B cell (primary cell): ENCODE data around the gene PSTK. TPM values are rescaled to one million over a fixed set of nuclear protein-coding genes. Genes with fewer than 3 reads are reported as not detected.

Source experiments
- ATAC-seq: fragments of 200-7000 bp; cut with Tn5 transposase; one replicate; pipeline ENCODE4 v1.10.0; 2021; ENCODE audit warnings: low read depth, mild to moderate bottlenecking, moderate number of reproducible peaks, moderate library complexity
- CTCF ChIA-PET: fragments of 350-600 bp; sonication (Branson Sonifier 250); formaldehyde crosslinking; loops from one replicate; lab custom pipeline; 2021; ENCODE audit warnings: antibody characterized with exemption, inconsistent platforms; lab: Charles Lee
- POLR2A ChIA-PET: fragments of 350-600 bp; sonication (Branson Sonifier 250); formaldehyde crosslinking; loops from one replicate; lab custom pipeline; 2021; ENCODE audit warnings: antibody characterized with exemption; lab: Charles Lee
- DNase-seq: peaks from one replicate; pipeline ENCODE4 v3.0.0; 2013
- H2AFZ ChIP-seq: 2 replicates; pipeline ENCODE4 v1.6.1; 2012; ENCODE audit warnings: mild to moderate bottlenecking, low read depth, low read length; ENCODE audit not compliant: insufficient read depth, poor library complexity, severe bottlenecking
- H3K27ac ChIP-seq, 2 donors: 1 replicate in 1 of 2; 2 replicates in 1 of 2; pipeline ENCODE4 v1.5.1; 2012 to 2013; ENCODE audit warnings: low read length in 2 of 2, mild to moderate bottlenecking in 2 of 2, moderate library complexity in 1 of 2
- H3K27me3 ChIP-seq, 4 experiments: fragments of 200-600 bp in 1 of 4; sonication (generic) in 1 of 4; replicated peaks in 1 of 4; 1 replicate in 2 of 4; 2 replicates in 2 of 4; pipeline versions ENCODE4 v1.6.1 to v1.7.0; 2013 to 2016; ENCODE audit warnings: low read length in 3 of 4, mild to moderate bottlenecking in 2 of 4, mixed read lengths in 1 of 4, moderate library complexity in 1 of 4; ENCODE audit not compliant: insufficient read depth in 4 of 4, control insufficient read depth in 3 of 4; ENCODE audit errors: control extremely low read depth in 1 of 4
- H3K36me3 ChIP-seq, 2 experiments: replicated peaks in 1 of 2; 1 replicate in 1 of 2; 2 replicates in 1 of 2; pipeline versions ENCODE4 v1.6.1 to v1.7.1; 2013; ENCODE audit warnings: low read length in 1 of 2; ENCODE audit not compliant: insufficient read depth in 2 of 2, control insufficient read depth in 1 of 2; ENCODE audit errors: control extremely low read depth in 1 of 2, extremely low read depth in 1 of 2
- H3K4me1 ChIP-seq, 2 donors: fragments of 200-600 bp in 1 of 2; sonication (generic) in 1 of 2; 1 replicate in 1 of 2; 2 replicates in 1 of 2; pipeline versions ENCODE4 v1.5.1 to v1.6.1; 2013 to 2017; ENCODE audit warnings: low read length in 2 of 2; ENCODE audit not compliant: control insufficient read depth in 2 of 2, insufficient read depth in 2 of 2
- H3K4me2 ChIP-seq: replicated peaks from 2 replicates; pipeline ENCODE3; 2012; ENCODE audit warnings: mild to moderate bottlenecking, low read depth, low read length; ENCODE audit not compliant: poor library complexity, severe bottlenecking
- H3K4me3 ChIP-seq, 5 experiments: fragments of 200-600 bp in 1 of 5; sonication (generic) in 1 of 5; 1 replicate in 3 of 5; 2 replicates in 2 of 5; pipeline versions ENCODE4 v1.5.1 to v1.7.0; 2011 to 2016; ENCODE audit warnings: low read length in 4 of 5, mild to moderate bottlenecking in 4 of 5, low read depth in 2 of 5, control low read depth in 1 of 5, moderate library complexity in 1 of 5; ENCODE audit not compliant: insufficient read depth in 1 of 5; ENCODE audit errors: control extremely low read depth in 1 of 5, extremely low read depth in 1 of 5
- H3K79me2 ChIP-seq: fragments of 200-600 bp; sonication (generic); one replicate; pipeline ENCODE4 v1.6.0; 2016; ENCODE audit warnings: low read length; ENCODE audit not compliant: control insufficient read depth, insufficient read depth
- H3K9ac ChIP-seq: fragments of 200-600 bp; sonication (generic); 2 replicates; pipeline ENCODE4 v1.6.1; 2017; ENCODE audit warnings: mild to moderate bottlenecking, low read length, moderate library complexity
- H3K9me3 ChIP-seq, 3 donors: one replicate each; pipeline versions ENCODE4 v1.6.1 to v1.7.1; 2013; ENCODE audit warnings: low read length in 2 of 3; ENCODE audit not compliant: control insufficient read depth in 2 of 3, insufficient read depth in 1 of 3; ENCODE audit errors: control extremely low read depth in 1 of 3
- H4K20me1 ChIP-seq: 2 replicates; pipeline ENCODE4 v1.6.0; 2012; ENCODE audit warnings: mild to moderate bottlenecking, low read length; ENCODE audit not compliant: insufficient read depth, control insufficient read depth, poor library complexity, severe bottlenecking
- H3K27ac Mint-ChIP-seq: one replicate; pipeline ENCODE4 v1.8.0; 2021; ENCODE audit warnings: mixed read lengths
- H3K27me3 Mint-ChIP-seq: one replicate; pipeline ENCODE4 v1.8.0; 2021; ENCODE audit warnings: mixed read lengths
- H3K4me1 Mint-ChIP-seq: one replicate; pipeline ENCODE4 v1.8.0; 2021; ENCODE audit warnings: mixed read lengths
- H3K4me3 Mint-ChIP-seq: one replicate; pipeline ENCODE4 v1.8.0; 2021; ENCODE audit warnings: mixed read lengths
- H3K9me3 Mint-ChIP-seq: one replicate; pipeline ENCODE4 v1.8.0; 2022; ENCODE audit warnings: mixed read lengths; ENCODE audit not compliant: insufficient read depth
- CTCF ChIP-seq: fragments of 200-600 bp; IDR thresholded peaks from one replicate; pipeline ENCODE4 v1.8.0; 2022; ENCODE audit warnings: antibody characterized with exemption, mild to moderate bottlenecking
- EZH2 ChIP-seq: IDR thresholded peaks from 2 replicates; pipeline ENCODE4 v1.6.1; 2012; ENCODE audit warnings: borderline replicate concordance, low read depth, mild to moderate bottlenecking, moderate library complexity, low read length; ENCODE audit not compliant: insufficient read depth, poor library complexity, severe bottlenecking
- WGBS: methylation state at CpG from one replicate; pipeline ENCODE4 v1.1.5; 2013; ENCODE audit warnings: missing lambda C conversion rate; ENCODE audit not compliant: insufficient coverage; 5-methylcytosine and 5-hydroxymethylcytosine counted together
- intact Hi-C: fragments of 100-400 bp; cut with micrococcal nuclease; formaldehyde crosslinking; loops from one replicate; pipeline ENCODE4 v1.10.0; 2022
- polyA plus RNA-seq: library from polyadenylated mRNA; depleted of rRNA; stranded (reverse); fragments of >200 nt; gene quantifications from 2 replicates; pipeline ENCODE4 v1.2.3, GENCODE V29; 2012
- total RNA-seq, 2 donors: library from RNA; stranded (reverse); fragments of 120-200 nt in 1 of 2; gene quantifications; 1 replicate in 1 of 2; 2 replicates in 1 of 2; pipeline versions ENCODE4 v1.2.3 to v1.2.4, GENCODE V29; 2013 to 2022

PSTK gene
- total and polyA plus RNA-seq, 2 donors (not counting 1 experiment from before 2014, with no cell fraction given) = 4.2 to 8.5 TPM

- CTCF ChIA-PET = no interaction called here
- Mint-ChIP-seq H3K4me3 (no peak overlapping the region), H3K4me1 (no peaks in the 10 kb centered on the region), H3K27me3 (no peaks in the 10 kb centered on the region), H3K9me3 (no peaks in the 10 kb centered on the region), H3K27ac (no peak overlapping the region)
- DNase-seq (no peak), ATAC-seq (no peak)
- Histone ChIP-seq H3K27me3 (no peaks in the 10 kb centered on the region), H4K20me1 (no peaks in the 10 kb centered on the region), H3K9me3 (no peaks in the 10 kb centered on the region), H3K4me2 (no peak overlapping the region), H3K4me1 (no peaks in the 10 kb centered on the region), H3K4me3 (no peak overlapping the region), H3K79me2 (no peaks in the 10 kb centered on the region), H3K36me3 (peaks cover 0 to 2% of the 10 kb centered on the region in 2 experiments), H3K9ac (no peak overlapping the region), H2AFZ (no peak overlapping the region), H3K27ac (no peak overlapping the region)
- WGBS = 80% methylated on average over 2 of the region's 6 CpGs
- intact Hi-C loops = no loop called here
- POLR2A ChIA-PET = no interaction called here
- no peak for TF ChIP-seq CTCF
These were observed 48.9 kb upstream of the PSTK start for GRCh38 chr10:122931088-122931906.

DNA sequence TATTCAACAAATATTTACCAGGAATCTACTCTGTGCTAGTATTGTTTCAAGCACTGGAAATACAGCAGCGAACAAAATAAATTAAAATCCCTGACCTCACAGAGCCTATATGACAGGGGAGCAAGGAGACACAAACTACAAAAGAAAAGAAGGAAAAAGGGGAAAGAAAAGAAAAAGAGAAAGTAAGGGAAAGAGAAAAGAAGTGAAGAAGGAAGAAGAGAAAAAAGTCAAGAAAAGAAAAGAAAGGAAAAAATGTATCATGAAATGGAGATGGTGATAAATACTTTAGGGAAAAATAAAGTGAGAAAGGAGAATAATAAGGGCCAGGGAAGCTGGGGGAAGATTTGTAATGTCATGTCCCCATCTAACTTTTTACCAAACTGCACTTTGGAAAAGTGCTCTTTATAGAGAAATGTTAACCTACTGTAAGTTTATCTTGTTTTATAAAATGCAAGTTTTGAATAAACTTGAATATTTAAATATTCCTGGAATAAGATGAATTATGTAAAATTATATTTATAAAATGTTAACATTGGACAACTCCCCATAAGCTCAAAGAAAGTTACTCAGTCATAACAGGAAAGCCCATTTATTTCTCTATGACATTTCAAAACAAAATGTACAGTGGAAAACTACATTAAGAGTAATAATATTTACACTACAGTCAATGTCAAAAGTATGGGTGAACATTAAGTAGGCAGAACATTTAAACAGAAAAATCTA lies 40.9 kb upstream of the PSTK start:
- Histone ChIP-seq H3K4me2 (no peak overlapping the region), H3K27ac (no peak overlapping the region), H3K4me1 (no peaks in the 10 kb centered on the region), H3K9me3 (no peaks in the 10 kb centered on the region), H3K36me3 (peaks cover 11 to 14% of the 10 kb centered on the region in 2 experiments), H3K79me2 (no peaks in the 10 kb centered on the region), H4K20me1 (no peaks in the 10 kb centered on the region), H3K4me3 (no peak overlapping the region), H3K27me3 (no peaks in the 10 kb centered on the region), H3K9ac (no peak overlapping the region), H2AFZ (no peak overlapping the region)
- H3K27me3 Mint-ChIP-seq = no peaks in the 10 kb centered on the region
- intact Hi-C loops = no loop called here
- H3K4me3 Mint-ChIP-seq = no peak overlapping the region
- no peaks in the 10 kb centered on the region for H3K4me1 Mint-ChIP-seq
- ChIA-PET POLR2A (no interaction called here), CTCF (no interaction called here)
- TF ChIP-seq CTCF = peak; percentile 30
- TF ChIP-seq EZH2 = no peak
- DNase-seq (no peak), ATAC-seq (no peak)
- no peaks in the 10 kb centered on the region for H3K9me3 Mint-ChIP-seq
- H3K27ac Mint-ChIP-seq = no peak overlapping the region
- no CpG with 5 or more reads among the region's 1 CpG for WGBS
